Dermis microvascular lymphatic vessel endothelial cell (primary cell): Measurements from ENCODE around the gene AOX1. TPM values are rescaled to one million over a fixed set of nuclear protein-coding genes. Genes with fewer than 3 reads are reported as not detected.
"Not testable (repeated sequence)": the region's sequence is repeated elsewhere in the genome, so short reads cannot be mapped to it uniquely, and the experiment has no call there.

Experiments
- DNase-seq, 2 donors: peaks; one replicate each; pipeline versions ENCODE4 v3.0.0 to v3.0.0-alpha.2; 2010; ENCODE audit warnings: low read depth in 2 of 2
- total RNA-seq: library from RNA; depleted of rRNA; stranded (reverse); fragments of >200 nt; gene quantifications from 2 replicates; pipeline ENCODE4 v1.2.1, GENCODE V29; 2014

The AOX1 gene
- total RNA-seq, 1 donor from 2014 or later = 5.4 TPM

DNA sequence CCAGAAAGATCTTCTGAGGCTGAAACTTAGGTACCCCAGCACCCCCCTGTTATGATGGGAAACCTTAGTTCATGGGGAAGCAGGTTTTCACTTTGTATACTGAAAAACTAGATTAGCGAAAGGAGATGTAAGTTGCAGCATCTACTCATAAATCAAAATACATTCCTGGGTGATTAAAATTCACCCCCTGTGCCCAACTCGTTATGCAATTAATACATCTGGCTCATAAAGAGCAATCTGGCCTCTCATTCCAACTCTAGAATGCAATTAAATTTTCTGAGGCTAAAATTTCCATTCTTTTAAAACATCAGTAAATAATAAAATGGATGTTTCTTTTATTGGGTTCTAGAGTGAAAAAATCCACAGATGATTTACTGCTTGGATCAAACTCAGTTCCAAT lies 115.0 kb downstream of the AOX1 start:
- DNase-seq = no peak

DNA sequence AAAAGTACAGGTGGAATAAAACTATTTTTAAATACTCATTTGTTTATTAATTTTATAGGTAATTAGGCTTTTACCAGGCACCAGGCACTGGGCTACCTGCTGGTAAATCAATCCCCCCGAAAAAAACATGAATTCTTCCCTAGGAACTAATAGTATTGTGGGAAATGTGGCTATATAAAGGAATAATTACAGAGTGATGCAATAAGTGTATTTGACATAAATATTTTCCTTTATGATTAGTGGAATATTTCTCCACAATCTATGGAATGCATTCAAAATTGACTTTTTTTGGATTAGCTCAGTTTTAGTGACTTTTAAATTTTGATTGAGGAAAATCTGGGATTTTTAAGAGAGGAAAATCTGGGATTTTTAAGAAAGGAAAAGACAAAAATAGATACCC lies 116.2 kb downstream of the AOX1 start:
- DNase-seq = no peak

DNA sequence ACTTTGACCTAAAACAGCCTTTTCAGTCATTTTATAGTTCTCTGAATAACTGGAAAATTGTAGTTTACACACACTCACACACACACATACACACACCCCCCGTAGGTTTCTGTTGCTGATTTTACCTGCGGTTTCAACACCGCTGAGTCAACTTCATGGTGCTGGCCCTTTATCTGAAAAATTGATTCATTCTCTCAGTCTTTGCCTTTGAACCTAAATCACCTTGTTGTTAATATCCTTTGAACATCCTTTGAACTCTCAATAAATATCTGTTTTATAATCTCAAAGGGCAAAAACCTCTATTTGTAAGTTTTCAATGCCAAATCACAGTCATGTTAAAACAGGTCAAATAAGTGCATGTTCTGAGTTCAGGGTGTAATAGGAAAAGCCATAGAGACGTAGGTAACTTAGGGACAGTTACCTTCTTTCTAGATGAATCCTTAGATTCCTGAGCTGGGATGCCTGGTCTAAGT lies 116.9 kb downstream of the AOX1 start:
- no peak for DNase-seq

DNA sequence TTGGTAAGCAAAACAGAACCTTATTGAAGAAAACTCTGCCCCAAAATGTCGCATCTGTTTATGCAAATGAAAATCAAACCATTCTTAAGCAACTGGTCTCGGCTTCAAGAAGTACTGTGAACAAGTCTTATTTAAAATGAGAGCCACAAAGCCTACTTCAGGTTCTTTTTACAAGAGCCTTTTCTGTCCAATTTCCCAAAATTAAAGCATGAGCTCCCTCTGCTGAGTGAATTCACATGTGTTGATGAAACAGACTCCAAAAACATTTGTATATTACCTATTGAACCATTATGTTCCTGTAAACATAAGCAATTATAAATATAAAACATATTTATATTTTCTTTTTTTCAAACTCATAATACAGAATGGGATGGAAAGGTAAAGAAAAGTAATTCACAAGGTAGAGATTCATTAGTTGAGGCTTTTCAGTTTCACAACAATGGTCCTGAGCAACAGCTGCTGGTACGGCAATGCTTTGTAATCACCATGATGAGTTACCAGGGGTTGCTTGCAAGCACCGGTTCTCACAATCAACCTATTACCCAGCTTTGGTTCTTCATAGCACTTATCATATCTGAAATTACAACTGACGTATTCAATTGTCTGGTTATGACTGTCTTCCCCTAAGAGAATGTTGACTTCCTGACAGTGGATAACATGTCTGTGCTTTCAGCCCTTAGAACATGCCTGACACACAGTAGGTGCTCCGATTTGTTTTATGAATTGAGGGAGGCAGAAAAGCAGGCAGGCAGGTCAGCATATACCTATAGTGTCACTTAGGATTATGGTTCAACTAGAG lies 117.5 kb downstream of the AOX1 start:
- DNase-seq = peak; percentile 63 to 65

DNA sequence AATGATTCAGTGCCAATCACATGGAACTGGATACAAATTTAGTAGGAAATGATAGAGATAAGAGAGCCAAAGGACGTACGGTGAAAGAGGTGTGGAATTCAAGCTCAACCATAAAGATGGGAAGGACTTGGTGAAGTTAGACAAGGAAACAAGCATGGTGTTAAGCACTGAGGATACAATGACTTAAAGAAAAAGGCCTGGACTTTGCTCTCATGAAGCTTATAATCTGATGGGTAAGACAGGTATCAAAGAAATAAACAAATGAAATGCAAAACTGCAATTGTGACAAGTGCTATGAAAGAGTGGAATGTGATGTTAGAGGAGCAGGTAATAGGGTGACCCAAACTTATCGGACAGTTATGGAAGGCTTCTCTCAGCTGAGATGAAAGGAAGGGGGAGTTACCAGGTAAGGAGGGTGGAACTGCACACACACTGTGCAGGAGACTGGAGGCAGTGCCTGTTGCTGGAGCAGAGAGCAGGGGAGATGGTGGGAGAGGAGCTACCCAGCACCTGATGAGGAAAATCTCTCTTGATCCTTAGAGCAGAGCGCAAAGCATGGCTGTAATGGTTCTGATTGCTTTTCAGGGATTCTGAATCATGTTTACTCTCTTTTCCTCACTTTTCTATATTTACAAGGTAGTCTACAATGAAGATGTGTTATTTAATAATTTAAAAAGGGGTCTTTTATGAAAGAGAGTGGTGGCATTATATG lies 118.3 kb downstream of the AOX1 start:
- no peak for DNase-seq

DNA sequence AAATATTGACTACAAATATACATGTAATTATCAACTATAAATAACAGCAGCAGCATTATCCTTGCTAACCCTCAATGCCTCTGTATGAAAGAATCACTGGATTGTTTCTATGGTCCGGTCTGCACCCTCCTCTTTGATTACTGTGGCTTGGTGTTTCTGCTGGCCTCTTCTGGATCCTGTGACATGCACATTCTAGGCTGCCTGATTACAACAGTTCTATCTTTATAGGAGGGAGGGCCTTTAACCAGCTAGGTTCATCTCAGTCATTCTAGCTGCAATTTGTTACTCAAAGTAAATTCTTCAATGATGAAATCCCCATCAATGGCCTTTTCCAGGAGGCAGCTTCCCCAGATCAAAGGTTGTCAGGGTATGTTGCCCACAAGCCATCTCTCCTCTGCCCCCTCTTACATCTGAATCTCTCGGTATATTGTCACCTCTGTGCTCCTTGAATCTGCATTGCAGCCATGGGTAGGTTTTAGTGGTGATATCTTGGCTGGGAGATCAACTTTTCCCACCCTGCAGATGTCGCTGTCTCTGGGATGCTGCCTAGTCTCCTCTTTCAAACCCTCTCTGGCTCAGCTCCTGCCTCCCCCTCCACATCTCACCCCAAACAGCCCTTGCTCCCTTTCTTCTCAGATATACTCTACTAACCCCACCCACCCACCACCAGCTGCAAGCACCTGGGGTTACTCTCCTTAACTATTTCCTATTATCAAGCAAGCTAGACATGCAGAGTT lies 119.7 kb downstream of the AOX1 start:
- DNase-seq = peak; percentile 4 to 9

DNA sequence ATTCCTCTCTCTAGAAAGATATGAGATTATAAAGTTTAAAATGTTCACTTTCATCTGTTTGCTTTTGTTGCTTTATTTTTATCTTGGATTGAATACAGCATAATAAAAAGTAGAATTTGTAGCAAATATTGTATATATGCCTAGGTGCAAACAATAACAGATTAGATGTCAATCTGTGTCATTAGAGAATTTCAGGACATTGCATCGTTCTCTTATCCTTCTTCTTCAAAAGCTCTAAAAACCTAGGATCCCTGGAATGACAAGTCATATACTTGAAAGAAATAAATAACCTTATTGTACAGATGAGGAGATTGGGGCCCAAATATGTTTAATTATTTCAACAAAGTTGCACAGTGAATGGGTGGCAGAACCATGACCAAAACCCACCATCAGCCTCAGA lies 123.1 kb downstream of the AOX1 start:
- no peak for DNase-seq

DNA sequence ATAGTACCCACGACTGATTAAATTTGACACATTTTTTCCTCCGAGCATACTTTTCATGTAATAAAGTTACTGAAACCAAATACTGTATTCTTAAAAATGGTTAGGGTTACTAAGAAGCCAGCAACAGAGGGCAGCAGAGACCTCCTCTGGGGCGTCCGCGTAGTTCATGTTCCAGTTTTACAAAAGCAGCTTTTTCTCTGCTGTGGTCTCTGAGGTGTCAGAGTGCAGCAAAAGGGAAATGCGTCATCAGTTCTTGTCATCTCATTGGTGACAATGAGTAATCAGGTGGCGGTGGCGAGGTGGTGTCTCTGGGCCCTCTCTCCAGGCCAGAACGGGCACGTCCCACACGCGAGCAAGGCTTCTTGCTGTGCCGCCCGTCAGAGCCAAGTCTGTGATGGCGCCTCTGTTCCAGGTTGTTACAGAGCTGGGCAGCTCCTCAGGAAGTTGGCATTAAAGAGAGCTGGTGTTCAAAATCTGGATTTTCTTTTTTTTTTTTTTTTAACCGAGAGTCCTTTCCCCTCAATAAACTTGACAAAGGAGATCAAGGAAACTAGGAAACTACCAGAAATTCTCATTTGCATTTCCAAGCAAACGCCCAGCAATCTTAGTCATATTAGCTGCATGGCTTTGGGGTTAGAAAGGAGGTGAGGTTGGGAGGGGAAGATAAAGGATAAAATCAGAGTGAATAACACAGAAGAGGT lies 127.3 kb downstream of the AOX1 start:
- peak; percentile 93 to 96 for DNase-seq

DNA sequence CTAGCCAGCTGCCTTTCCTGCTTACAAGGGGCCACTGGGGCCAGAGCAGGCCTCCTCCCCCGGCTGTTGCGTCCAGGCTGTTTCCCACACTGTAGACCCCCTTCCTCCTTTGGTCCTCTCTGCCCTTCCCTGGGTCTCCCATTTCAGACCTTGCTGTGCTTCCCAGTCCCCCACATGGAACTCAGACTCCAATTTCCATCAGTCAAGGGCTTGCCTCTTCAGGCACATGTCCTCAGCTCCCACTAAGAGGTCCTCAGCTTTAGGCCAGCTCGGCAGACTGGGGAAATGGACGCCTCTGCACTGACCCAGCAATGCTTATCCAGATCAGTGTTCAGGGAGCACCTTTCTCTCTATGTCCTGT lies 127.9 kb downstream of the AOX1 start:
- no peak for DNase-seq

DNA sequence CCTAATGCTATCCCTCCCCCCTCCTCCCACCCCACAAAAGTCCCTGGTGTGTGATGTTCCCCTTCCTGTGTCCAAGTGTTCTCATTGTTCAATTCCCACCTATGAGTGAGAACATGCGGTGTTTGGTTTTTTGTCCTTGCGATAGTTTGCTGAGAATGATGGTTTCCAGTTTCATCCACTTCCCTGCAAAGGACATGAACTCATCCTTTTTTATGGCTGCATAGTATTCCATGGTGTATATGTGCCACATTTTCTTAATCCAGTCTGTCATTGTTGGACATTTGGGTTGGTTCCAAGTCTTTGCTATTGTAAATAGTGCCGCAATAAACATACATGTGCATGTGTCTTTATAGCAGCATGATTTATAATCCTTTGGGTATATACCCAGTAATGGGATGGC lies 129.2 kb downstream of the AOX1 start:
- not testable (repeated sequence) for DNase-seq

DNA sequence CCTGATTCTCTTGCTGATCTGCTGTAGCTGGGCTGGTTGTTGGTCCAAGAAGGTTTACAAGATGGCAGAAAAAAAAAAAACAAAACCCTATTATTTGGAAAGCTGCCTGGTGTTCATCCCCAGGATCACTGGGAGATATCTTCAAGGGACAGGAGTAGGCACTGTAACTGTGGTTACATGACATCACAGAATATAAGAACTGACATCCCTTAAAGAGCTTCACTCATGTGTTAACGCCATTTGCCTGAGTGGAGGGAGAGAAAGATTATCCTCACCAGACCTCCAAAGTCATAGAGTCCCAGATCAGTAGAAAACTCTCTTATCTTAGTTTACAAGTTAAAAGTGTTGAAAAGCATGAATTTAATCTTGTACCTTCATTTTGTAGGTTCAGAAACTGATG lies 130.6 kb downstream of the AOX1 start:
- no peak for DNase-seq

Other genes starting within 250 kb of the AOX1 start
- 6.2 and 7.8 TPM in 2 replicates for gene KCTD18, start 75.9 kb upstream of the AOX1 start, total RNA-seq
- gene SGO2, start 59.8 kb upstream of the AOX1 start, total RNA-seq = 2.0 and 4.7 TPM in 2 replicates
- 413 and 560 TPM in 2 replicates for gene BZW1, start 225.9 kb downstream of the AOX1 start, total RNA-seq